CD4-positive, alpha-beta T cell (primary cell): ENCODE measurements around the gene IL9. TPM values are rescaled to one million over a fixed set of nuclear protein-coding genes. Genes with fewer than 3 reads are reported as not detected.

ENCODE experiments used
- ATAC-seq: fragments of 200-7000 bp; cut with Tn5 transposase; one replicate; pipeline ENCODE4 v1.10.0; 2022; ENCODE audit warnings: mild to moderate bottlenecking; ENCODE audit not compliant: poor library complexity
- CTCF ChIA-PET: fragments of 350-600 bp; sonication (Branson Sonifier 250); formaldehyde crosslinking; loops from one replicate; lab custom pipeline; 2021; ENCODE audit warnings: antibody characterized with exemption, inconsistent platforms; lab: Charles Lee
- POLR2A ChIA-PET: fragments of 350-600 bp; sonication (Branson Sonifier 250); formaldehyde crosslinking; loops from one replicate; lab custom pipeline; 2021; ENCODE audit warnings: antibody characterized with exemption, inconsistent platforms; lab: Charles Lee
- DNase-seq, 14 experiments: peaks; one replicate each; pipeline ENCODE4 v3.0.0-alpha.2; 2013 to 2020; ENCODE audit warnings: mixed read lengths in 2 of 14
- H3K27ac ChIP-seq, 2 donors: one replicate each; pipeline versions ENCODE4 v1.5.1 to v1.7.0; 2013; ENCODE audit warnings: low read length in 2 of 2, low read depth in 1 of 2, mild to moderate bottlenecking in 1 of 2
- H3K27me3 ChIP-seq, 2 experiments: 1 replicate in 1 of 2; 2 replicates in 1 of 2; pipeline versions ENCODE4 v1.6.1 to v1.7.0; 2013; ENCODE audit warnings: low read length in 2 of 2, control low read depth in 1 of 2, mild to moderate bottlenecking in 1 of 2, moderate library complexity in 1 of 2; ENCODE audit not compliant: insufficient read depth in 2 of 2, control insufficient read depth in 1 of 2
- H3K36me3 ChIP-seq: one replicate; pipeline ENCODE4 v1.6.1; 2013; ENCODE audit warnings: low read length, control low read depth; ENCODE audit not compliant: insufficient read depth
- H3K4me1 ChIP-seq: one replicate; pipeline ENCODE4 v1.6.1; 2013; ENCODE audit warnings: low read length, control low read depth; ENCODE audit not compliant: insufficient read depth
- H3K4me3 ChIP-seq: one replicate; pipeline ENCODE4 v1.5.1; 2013; ENCODE audit warnings: mild to moderate bottlenecking, low read length, moderate library complexity
- H3K9me3 ChIP-seq, 2 experiments: 1 replicate in 1 of 2; 2 replicates in 1 of 2; pipeline versions ENCODE4 v1.6.1 to v1.7.0; 2013; ENCODE audit warnings: low read length in 2 of 2, mild to moderate bottlenecking in 2 of 2, control low read depth in 1 of 2, moderate library complexity in 1 of 2; ENCODE audit not compliant: control insufficient read depth in 1 of 2, insufficient read depth in 1 of 2
- H3K27ac Mint-ChIP-seq: one replicate; pipeline ENCODE4 v1.8.0; 2020; ENCODE audit warnings: mixed read lengths
- H3K27me3 Mint-ChIP-seq: one replicate; pipeline ENCODE4 v1.8.0; 2021; ENCODE audit warnings: mixed read lengths
- H3K36me3 Mint-ChIP-seq: one replicate; pipeline ENCODE4 v1.8.0; 2021; ENCODE audit warnings: low read depth, mixed read lengths
- H3K4me1 Mint-ChIP-seq: one replicate; pipeline ENCODE4 v1.8.0; 2021; ENCODE audit warnings: low read depth, mixed read lengths
- H3K4me3 Mint-ChIP-seq: one replicate; pipeline ENCODE4 v1.8.0; 2020; ENCODE audit warnings: mild to moderate bottlenecking, mixed read lengths
- H3K9me3 Mint-ChIP-seq: one replicate; pipeline ENCODE4 v1.8.0; 2020; ENCODE audit warnings: mixed read lengths
- intact Hi-C, 2 experiments: fragments of 100-400 bp; cut with DNase I in 1 of 2; cut with micrococcal nuclease in 1 of 2; formaldehyde crosslinking; loops; one replicate each; pipeline versions ENCODE4 v1.15.1 to v1.9.0; 2023 to 2025; cut with DNase I, micrococcal nuclease
- total RNA-seq, 174 experiments: library from RNA in 2 of 174; stranded (reverse) in 2 of 174; gene quantifications; one replicate each; pipeline ENCODE4 v1.2.3 and lab custom pipeline; 2021 to 2026
- TF ChIP-seq, protein P1 (sequence below): fragments of 200-600 bp; IDR thresholded peaks from one replicate; pipeline ENCODE4 v1.8.0; 2022; ENCODE audit warnings: antibody characterized with exemption, mild to moderate bottlenecking

The IL9 gene
- total RNA-seq, 2 experiments from 2014 or later, result not detected

DNA sequence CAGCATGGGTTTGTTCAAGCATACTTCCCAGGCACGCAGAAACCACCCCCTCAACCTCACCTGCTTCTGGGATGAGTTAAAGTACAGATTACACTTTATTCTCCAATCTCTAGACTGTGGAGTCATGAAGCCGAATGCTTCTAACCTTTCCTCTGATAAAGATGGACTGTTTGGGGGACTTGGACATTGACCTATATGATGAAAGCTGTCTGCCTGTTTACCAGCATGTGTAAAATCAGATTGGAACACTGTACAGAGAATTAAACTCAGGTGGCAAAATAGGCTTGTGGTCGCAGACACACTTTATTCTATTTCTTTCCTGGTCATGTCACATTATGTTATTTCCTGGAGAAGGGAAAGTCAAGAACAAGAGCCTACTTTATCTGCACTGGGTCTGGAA is 25.7 kb downstream of the IL9 start:
- H3K4me3 ChIP-seq, result no peak overlapping the region
- H3K36me3 Mint-ChIP-seq, result no peaks in the 10 kb centered on the region
- ATAC-seq, result no peak

DNA sequence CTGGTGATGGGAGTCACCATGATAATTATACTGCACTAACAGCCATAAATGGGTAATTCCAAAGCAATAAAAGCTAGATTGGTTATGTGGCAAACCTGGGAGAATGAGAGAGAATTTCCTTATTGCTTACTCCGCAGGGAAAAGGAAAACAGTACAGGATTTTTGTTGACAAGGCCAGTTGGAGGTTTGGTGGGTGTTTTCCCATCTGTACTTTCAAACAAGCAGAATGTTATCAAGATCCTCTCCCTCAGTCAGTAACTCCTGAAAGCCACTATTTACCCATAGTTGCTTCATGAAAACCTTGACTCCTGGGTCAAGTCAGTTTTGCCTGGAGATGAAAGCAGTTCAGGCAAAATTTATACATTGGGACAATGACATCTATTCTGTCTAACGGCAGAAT is 26.4 kb downstream of the IL9 start:
- peaks cover under 1% of the 10 kb centered on the region for H3K27me3 Mint-ChIP-seq
- H3K4me1 Mint-ChIP-seq, result no peaks in the 10 kb centered on the region
- ChIA-PET POLR2A (no interaction called here), CTCF (no interaction called here)
- H3K4me3 Mint-ChIP-seq, result no peak overlapping the region
- no peak for DNase-seq
- no peak overlapping the region for H3K27ac ChIP-seq
- intact Hi-C loops, result no loop called here
- no peaks in the 10 kb centered on the region for H3K4me1 ChIP-seq
- no peaks in the 10 kb centered on the region for H3K9me3 ChIP-seq
- H3K4me3 ChIP-seq, result no peak overlapping the region
- ATAC-seq, result no peak
- H3K36me3 ChIP-seq, result no peaks in the 10 kb centered on the region
- TF ChIP-seq, protein P1, sequence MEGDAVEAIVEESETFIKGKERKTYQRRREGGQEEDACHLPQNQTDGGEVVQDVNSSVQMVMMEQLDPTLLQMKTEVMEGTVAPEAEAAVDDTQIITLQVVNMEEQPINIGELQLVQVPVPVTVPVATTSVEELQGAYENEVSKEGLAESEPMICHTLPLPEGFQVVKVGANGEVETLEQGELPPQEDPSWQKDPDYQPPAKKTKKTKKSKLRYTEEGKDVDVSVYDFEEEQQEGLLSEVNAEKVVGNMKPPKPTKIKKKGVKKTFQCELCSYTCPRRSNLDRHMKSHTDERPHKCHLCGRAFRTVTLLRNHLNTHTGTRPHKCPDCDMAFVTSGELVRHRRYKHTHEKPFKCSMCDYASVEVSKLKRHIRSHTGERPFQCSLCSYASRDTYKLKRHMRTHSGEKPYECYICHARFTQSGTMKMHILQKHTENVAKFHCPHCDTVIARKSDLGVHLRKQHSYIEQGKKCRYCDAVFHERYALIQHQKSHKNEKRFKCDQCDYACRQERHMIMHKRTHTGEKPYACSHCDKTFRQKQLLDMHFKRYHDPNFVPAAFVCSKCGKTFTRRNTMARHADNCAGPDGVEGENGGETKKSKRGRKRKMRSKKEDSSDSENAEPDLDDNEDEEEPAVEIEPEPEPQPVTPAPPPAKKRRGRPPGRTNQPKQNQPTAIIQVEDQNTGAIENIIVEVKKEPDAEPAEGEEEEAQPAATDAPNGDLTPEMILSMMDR, result no peak
- no peaks in the 10 kb centered on the region for H3K9me3 Mint-ChIP-seq
- no peaks in the 10 kb centered on the region for H3K36me3 Mint-ChIP-seq
- H3K27me3 ChIP-seq, result no peaks in the 10 kb centered on the region
- no peak overlapping the region for H3K27ac Mint-ChIP-seq

More for the DNA sequence above, 25.7 kb downstream of the IL9 start:
- Histone ChIP-seq H3K27me3 (no peaks in the 10 kb centered on the region), H3K27ac (no peak overlapping the region), H3K36me3 (no peaks in the 10 kb centered on the region), H3K4me1 (no peaks in the 10 kb centered on the region), H3K9me3 (no peaks in the 10 kb centered on the region)
- H3K27ac Mint-ChIP-seq, result no peak overlapping the region
- no peaks in the 10 kb centered on the region for H3K9me3 Mint-ChIP-seq
- H3K4me1 Mint-ChIP-seq, result no peaks in the 10 kb centered on the region
- H3K4me3 Mint-ChIP-seq, result no peak overlapping the region
- POLR2A ChIA-PET, result no interaction called here
- intact Hi-C loops, result no loop called here
- peaks cover 7% of the 10 kb centered on the region for H3K27me3 Mint-ChIP-seq
- TF ChIP-seq, protein P1, result no peak
- CTCF ChIA-PET, result no interaction called here
- DNase-seq, result no peak

DNA sequence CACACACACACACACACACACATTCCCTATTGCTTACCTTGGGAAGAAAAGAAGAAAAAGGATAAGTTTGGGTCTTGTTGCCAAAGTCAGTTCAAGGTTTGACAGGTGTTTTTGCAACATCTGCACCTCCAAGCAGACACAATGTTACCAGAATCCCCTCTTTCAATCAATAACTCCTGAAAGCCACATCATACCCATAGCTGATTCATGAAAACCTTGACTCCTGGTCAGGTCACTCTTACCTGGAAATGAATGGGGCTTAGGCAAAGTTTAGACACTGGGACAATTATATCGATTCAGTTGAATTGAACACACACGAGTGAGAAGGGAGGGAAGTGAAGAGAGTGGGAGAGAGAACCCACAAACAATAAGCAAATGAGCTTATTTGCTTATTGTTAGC is 27.0 kb downstream of the IL9 start:
- Histone ChIP-seq H3K9me3 (no peaks in the 10 kb centered on the region), H3K4me1 (no peaks in the 10 kb centered on the region), H3K4me3 (no peak overlapping the region), H3K27me3 (no peaks in the 10 kb centered on the region), H3K36me3 (no peaks in the 10 kb centered on the region), H3K27ac (no peak overlapping the region)
- intact Hi-C loops, result no loop called here
- DNase-seq, result no peak
- Mint-ChIP-seq H3K9me3 (no peaks in the 10 kb centered on the region), H3K4me1 (no peaks in the 10 kb centered on the region), H3K4me3 (no peak overlapping the region), H3K27me3 (peaks cover 2% of the 10 kb centered on the region), H3K36me3 (no peaks in the 10 kb centered on the region), H3K27ac (no peak overlapping the region)
- ATAC-seq, result no peak
- ChIA-PET POLR2A (no interaction called here), CTCF (no interaction called here)
- TF ChIP-seq, protein P1, result no peak
